Left colon (tissue), 2 donors: Measurements from ENCODE around the gene TLR10. TPM values are rescaled to one million over a fixed set of nuclear protein-coding genes. Genes with fewer than 3 reads are reported as not detected.
A peak's percentile ranks its signal among the peaks of the same experiment; 100 is the strongest.
"Not testable (repeated sequence)": the region's sequence is repeated elsewhere in the genome, so short reads cannot be mapped to it uniquely, and the experiment has no call there.

ENCODE experiments used
- ATAC-seq: fragments of 200-7000 bp; cut with Tn5 transposase; one replicate; pipeline ENCODE4 v1.9.1; 2020; ENCODE audit warnings: mild to moderate bottlenecking, moderate library complexity
- DNase-seq, 2 donors: peaks; one replicate each; pipeline ENCODE4 v3.0.0-alpha.2; 2020
- intact Hi-C, 2 donors: fragments of 100-400 bp; cut with DNase I in 1 of 2; cut with micrococcal nuclease in 1 of 2; formaldehyde crosslinking; loops; one replicate each; pipeline versions ENCODE4 v1.11.2 to v1.14.0; 2022; cut with DNase I, micrococcal nuclease
- total RNA-seq, 2 donors: library from RNA; stranded (reverse); fragmentation: NEBNext Ultra II Directional; extraction: Animal tissue kit (Norgen Biotek cat#: 25700); gene quantifications; one replicate each; pipeline ENCODE4 v1.2.1, GENCODE V29; 2021
- donor health status: DM: no; HTN: no; CAD: no.
- donor health status: DM: yes; HTN: yes; CAD: no.

The TLR10 gene
- total RNA-seq, 2 donors from 2014 or later = 0.21 to 0.70 TPM

DNA sequence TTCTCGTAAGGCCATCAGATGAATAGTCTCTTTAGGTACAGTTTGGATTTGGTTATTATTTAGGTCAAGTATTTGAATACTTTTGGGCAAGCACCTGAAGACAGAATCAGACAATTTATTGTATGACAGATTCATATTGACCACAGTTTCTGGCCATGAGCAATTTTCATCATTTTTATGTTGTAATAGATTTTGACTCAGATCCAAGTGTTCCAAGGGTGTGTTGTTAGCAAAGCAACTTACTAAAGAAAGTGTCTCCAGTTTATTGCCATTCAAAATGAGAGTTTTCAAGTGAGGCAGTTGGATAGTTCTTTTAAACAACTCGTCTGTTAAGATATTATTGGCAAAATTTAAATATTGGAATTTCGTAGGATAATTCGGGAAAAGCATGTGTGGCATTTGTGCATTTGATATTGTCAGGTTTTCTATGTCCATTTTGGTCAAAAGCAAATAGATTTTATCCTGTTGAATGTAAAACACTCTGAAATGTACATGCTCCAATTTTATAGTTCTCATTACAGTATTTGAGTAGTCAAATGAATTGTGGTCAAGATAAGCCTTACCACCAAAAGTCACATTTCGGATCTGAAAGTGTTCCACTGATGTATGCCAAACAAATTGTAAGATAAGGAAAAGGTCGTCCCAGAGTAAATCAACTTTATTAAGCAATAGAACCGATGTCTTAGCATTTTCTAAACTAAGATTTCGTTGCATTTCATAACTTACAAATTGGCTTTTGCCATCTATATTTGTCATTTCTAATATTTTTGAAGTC lies 8.4 kb downstream of the TLR10 start:
- ATAC-seq (no peak), DNase-seq (no peak)
- intact Hi-C loops = no loop called here

DNA sequence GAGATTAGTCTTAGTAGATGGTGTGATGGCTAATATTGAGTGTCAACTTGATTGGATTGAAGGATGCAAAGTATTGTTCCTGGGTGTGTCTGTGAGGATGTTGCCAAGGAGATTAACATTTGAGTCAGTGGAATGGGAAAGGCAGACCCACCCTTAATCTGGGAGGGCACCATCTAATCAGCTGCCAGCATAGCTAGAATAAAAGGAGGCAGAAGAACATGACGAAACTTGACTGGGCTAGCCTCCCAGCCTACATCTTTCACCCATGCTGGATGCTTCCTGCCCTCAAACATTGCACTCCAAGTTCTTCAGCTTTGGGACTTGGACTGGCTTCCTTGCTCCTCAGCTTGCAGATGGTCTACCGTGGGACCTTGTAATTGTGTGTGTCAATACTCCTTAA lies 12.5 kb downstream of the TLR10 start:
- intact Hi-C loops = not testable (repeated sequence)

DNA sequence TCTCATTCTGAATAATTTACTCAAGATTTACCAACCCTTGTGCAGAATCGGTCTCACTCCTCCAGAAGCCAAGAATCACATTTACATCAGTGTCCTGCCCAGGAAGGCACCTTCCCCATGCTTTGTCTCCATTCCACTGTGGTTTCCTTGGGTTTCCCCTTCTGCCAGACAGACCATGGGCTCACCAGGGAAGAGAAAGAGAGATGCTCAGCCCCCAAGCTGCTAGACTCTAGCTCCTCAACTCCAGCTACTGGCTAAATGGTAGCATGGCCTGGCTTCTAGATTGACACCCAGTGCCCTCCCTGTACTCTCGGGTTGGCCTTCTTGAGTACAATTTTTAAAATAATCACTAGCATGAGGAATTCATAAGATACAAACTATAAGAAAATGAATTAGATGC lies 12.9 kb downstream of the TLR10 start:
- intact Hi-C loops = loop anchor here in 1 of 2 donors (10.0 kb wide), 1 partner anchor 365 kb away; no protein-coding TSS in a partner anchor
- ATAC-seq (no peak), DNase-seq (no peak)

More for the DNA sequence above, 12.5 kb downstream of the TLR10 start:
- not testable (repeated sequence) for DNase-seq, ATAC-seq

DNA sequence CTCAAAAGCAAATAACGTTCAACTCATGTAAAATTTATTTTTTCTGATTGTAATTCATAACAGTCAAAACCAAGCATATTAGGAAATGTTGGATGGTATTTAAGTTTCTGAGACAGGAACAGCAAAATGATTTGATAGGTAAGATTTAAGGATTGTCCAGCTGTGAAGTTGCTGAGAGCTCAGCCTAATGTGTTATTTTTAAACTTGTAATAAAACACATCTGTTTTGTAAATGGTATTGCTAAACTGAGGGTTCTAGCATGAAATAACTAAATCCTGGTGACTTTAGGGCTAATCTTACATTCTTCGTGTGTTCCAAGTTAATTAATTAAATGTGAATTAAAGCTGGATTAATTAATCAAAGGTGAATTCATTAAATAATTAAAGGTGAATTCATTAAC lies 13.3 kb downstream of the TLR10 start:
- ATAC-seq (no peak), DNase-seq (no peak)
- intact Hi-C loops = loop anchor here in 1 of 2 donors (10.0 kb wide), 1 partner anchor 365 kb away; no protein-coding TSS in a partner anchor

DNA sequence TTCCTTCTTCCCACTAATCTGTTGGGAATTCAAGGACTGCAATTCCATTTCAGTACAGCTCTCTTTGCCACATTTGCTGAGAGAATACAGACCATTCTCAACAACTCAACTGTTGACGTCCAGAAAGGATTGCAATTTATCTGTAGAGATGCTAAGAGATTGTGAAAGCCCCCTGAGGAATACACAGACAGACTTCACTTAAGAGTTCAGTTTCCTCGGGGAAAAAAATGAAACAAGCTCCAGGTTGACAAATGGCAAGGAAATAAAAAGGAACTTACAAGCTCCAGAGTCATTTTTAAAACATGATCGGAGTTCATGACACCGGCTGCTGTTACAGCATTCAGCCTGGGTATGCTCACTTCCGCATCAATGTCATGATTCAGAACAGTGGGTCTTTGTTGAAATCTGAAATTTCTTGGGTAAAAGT lies 13.8 kb downstream of the TLR10 start:
- ATAC-seq (no peak), DNase-seq (no peak)
- intact Hi-C loops = loop anchor here in 1 of 2 donors (10.0 kb wide), 1 partner anchor 366 kb away; no protein-coding TSS in a partner anchor

DNA sequence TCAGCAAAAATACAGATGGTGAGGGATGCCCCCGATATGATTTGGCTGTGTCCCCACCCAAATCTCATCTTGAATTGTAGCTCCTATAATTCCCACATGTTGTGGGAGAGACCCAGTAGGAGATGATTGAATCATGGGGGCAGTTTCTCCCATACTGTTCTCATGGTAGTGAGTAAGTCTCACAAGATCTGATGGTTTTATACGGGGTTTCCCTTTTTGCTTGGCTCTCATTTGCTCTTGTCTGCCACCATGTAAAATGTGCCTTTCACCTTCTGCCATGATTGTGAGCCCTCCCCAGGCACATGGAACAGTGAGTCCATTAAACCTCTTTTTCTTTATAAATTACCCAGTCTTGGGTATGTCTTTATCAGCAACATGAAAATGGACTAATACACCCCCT lies 15.8 kb downstream of the TLR10 start:
- intact Hi-C loops = loop anchor here in 1 of 2 donors (10.0 kb wide), 1 partner anchor 368 kb away; no protein-coding TSS in a partner anchor
- ATAC-seq, DNase-seq: not testable (repeated sequence)

DNA sequence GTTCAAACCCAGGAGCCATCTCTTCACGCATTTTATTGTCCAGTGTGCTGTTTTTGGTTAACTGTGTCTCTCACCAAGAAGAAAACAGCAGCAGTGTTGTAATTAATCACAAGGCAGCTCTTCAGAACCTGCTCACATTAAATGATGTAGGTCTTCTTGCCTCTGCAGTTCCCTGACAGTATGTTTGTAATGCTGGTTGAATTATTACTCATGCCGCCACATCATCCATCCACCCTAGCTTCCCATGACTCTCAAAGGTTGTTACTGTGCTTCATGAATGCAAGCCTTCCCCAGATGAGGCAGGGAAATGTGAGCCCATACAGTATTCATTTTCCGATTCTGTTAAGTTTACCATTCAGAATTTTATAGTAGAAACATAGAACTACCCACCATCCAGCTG lies 17.4 kb downstream of the TLR10 start:
- intact Hi-C loops = loop anchor here in 1 of 2 donors (10.0 kb wide), 1 partner anchor 369 kb away; no protein-coding TSS in a partner anchor
- DNase-seq (no peak), ATAC-seq (no peak)

DNA sequence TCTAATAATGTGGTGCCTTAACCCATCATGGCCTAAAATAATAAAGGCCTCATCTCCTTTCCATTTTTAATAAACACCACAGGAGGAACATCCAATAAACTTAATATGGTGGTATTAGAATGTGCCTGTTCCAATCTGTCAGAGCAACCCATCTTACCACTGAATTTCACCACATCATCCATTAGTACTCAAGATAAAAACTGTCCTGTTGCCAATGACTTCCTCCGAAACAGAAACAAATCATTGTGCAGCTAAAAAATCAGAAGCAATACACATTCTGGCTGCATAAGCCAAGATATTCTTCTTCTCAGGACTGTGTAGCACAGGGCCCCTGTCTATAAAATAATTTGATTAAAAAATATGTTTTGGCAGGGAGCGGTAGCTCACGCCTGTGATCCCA lies 18.5 kb downstream of the TLR10 start:
- ATAC-seq (no peak), DNase-seq (no peak)
- intact Hi-C loops = loop anchor here in 1 of 2 donors (10.0 kb wide), 1 partner anchor 371 kb away; no protein-coding TSS in a partner anchor

DNA sequence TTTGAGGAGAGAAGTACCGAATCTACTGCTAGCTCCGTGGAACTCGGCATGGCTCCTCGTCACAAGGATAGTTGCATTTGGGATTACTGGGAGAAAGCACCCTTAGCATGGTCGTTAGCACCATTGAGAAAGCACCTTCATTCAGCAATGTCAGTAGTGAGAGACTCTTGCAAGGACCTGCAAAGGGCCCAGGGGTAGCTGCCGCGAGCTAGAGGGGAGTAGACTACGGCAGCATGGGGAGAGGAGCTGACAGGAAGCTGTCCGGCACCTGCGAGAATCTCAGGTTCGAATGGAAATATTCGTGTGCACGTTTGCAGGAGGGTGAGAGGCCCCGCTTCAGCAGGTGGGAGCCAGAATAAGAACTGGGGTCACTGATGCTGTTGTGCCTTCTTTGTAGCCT lies 20.2 kb downstream of the TLR10 start:
- ATAC-seq (no peak), DNase-seq (no peak)
- intact Hi-C loops = loop anchor here in 1 of 2 donors (10.0 kb wide), 1 partner anchor 372 kb away; no protein-coding TSS in a partner anchor

DNA sequence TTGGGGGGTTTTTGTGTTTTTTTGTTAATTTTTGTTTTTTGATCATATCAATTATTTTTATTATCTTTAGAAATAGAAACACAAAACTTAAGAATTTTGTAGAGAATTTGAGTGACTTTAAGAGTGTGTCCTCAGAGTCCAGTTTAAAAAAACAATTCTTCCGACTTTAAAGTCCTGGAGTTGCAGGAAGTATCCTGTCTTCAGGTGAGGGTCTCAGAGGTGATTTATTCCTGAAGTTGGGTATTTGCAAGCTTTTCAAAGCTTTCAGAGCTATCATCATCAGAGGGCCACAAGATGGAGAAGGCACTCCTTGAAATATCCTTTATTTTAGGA lies 23.0 kb downstream of the TLR10 start:
- DNase-seq (no peak), ATAC-seq (no peak)
- intact Hi-C loops = loop anchor here in 1 of 2 donors (5.0 to 10.0 kb wide), 2 partner anchors 98 to 375 kb away; partner anchors contain the start of gene TLR6

DNA sequence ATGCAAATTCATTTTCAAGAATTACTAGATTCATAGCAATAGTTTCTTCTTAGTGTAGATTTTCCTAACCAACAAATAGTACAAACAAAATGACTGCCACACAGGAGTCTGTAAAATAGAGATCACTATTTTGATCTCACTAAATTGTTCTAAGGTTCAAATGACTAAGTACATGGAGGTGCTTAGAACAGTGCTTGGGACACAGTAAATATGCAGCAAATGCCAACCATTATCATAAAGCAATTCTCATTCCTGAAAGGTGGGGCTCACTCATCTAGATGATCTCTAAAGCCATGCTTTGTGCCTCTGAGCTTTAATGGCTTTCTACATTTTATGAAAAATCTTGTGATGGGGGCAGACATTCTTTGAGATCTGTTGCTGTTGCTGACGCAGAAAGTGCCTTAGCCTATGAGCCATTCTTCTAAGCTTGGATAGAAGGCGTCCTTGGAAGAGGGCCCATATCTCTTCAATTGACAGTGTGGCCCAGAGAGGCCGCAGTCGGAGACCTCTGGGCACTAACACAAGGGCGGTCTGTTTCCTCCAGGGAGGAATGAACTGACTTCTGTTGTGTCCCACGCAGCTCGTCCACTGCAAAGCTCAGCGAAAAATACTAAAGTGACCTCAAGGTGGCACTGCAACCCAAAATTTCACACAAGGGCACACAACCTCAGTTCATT lies 23.5 kb downstream of the TLR10 start:
- intact Hi-C loops = loop anchor here in 1 of 2 donors (5.0 kb wide), 1 partner anchor 98 kb away; the partner anchor contains the start of gene TLR6
- DNase-seq (peak in 1 of 2 donors; percentile 59), ATAC-seq (peak; percentile 73)

DNA sequence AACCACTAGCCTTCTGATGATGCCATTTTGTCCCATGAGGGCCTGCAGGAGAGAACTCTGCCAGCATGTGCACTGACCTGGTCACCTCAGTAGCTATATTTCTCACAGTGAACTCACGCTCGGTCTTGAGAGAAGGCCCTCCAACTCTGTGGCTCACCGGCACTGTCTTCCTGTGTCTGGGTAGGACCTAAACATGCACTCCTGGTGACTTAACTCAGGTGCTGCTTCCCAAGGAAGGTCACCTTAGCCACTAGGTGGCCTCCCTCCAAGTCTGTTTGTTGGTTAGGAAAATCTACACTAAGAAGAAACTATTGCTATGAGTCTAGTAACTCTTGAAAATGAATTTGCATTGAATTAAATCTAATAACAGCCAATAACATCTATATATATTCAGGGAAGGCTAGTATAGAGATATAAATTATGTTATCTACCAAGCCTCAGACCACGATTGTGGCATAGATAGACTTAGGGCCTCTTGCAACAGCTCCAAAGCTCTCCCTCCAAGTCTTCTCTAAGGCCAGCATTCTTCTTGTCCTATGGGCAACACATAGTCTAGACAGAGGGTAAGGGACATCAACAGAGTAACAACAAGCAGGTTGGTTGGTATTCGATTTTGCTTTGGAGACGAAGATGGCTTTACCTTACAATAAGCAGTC lies 24.7 kb downstream of the TLR10 start:
- intact Hi-C loops = loop anchor here in 1 of 2 donors (5.0 kb wide), 1 partner anchor 99 kb away; the partner anchor contains the start of gene TLR6
- ATAC-seq (peak; percentile 73), DNase-seq (peak in 1 of 2 donors; percentile 35)

DNA sequence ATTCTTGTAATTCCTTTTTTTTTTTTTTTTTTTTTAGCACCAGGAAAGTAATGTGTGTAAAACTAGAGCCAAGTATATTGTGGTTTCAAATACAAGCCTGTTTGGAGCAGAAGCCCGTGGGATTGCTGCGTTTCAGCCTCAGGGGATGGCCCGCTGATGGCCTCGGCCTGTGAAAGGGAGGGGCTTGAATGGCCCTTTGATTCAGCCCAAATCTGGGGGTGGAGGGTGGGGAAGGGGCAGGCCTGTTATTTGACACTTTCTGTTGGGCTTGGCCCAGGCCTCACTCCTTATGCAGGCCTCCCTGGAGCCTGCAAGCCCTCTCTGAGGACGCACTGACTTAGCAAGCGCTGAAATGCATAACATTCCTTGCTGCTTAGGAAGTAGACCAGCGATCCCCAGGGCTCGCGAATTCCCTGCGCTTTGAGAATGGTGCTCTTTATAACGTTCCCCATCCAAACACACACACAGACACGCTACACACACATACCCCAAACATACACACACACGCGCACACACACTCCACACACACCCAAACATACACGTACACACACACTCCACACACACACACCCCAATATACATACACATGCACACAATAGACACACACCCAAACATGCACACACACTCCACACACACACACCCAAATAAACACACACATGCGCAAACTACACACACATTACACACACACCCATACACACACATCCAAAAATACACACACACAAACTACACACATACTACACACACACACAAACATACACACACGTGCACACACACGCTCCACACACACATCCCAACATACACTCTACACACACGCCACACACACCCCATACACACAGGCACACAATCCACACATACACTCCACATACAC lies 29.6 kb downstream of the TLR10 start:
- peak; percentile 37 for ATAC-seq
- intact Hi-C loops = no loop called here

DNA sequence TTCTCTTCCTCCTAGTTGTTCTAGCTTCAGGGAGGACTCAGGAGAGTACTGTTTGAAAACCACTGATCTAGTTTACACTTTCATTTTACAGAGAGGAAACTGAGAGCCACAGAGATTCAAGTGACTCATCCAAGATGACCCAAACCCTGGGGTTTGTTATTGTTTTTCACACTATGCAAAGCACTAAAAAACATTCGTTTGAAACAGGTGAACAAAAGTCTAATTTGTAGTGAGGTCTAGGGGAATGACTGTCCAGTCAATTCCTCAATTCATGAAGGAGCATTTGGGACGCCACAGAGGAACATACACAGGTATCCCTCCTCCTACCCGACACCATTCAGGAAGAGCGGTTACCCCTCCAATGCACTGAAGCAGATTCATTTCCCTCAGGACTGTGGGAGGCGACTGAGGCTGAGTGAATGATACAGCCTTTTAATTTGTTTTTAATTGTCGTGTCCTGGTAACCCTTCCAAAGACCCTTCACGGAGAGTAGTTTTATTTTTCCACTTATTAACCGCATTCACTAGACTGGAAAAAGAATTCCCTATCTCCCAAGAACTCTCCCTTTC lies 30.3 kb downstream of the TLR10 start:
- intact Hi-C loops = no loop called here
- ATAC-seq (no peak), DNase-seq (no peak)

More for the DNA sequence above, 29.6 kb downstream of the TLR10 start:
- DNase-seq = peak; percentile 44 to 68

DNA sequence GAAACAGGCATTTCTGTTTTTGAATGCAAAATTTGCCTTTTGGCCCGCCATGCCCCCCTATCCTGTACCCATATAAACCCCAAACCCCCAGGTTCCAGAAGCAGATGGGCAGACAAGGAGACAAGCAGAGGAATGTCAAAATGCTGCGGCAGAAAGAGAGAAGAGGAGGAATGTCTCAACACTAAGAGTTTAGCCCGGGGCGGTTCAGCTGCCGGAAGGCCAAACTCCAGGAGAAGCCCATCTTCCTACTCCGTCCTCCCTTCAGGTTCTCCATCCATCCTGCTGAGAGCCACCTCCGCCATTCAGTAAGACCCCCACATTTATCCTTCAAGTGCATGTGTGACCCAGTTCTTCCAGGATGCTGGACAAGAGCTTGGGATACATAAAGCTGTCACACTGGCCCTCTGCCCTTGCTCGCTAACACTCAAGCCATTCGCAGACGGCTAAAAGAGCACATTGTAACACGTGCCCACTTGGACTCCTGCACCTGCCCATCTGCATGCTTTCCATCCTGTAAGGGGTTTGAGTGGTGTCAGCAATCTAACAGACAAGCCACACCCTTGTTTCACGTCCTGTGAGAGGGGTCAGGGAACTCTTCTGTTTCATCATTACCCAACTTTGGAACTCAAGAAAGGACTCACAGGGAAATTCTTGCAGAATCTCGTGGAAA lies 31.3 kb downstream of the TLR10 start:
- ATAC-seq = no peak
- intact Hi-C loops = no loop called here
- DNase-seq = no peak

DNA sequence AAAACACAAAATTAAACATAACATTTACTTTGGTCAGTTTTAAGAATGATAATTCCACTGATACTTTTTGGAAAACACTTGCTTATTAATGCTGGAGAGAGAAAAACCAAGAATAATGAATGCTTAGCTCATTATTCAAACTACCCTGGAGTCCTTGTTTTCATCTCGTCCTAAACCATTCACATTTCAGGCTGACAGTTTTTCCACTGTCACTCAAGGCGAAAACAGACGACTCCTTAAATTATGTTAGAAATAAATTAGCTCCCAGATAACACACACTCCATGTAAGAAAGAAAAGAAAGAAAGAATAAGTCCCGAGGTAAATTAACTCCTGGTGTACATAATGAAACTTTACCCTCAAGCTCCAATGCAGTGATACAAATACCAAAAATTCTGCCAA lies 33.5 kb downstream of the TLR10 start:
- DNase-seq (no peak), ATAC-seq (no peak)
- intact Hi-C loops = no loop called here

DNA sequence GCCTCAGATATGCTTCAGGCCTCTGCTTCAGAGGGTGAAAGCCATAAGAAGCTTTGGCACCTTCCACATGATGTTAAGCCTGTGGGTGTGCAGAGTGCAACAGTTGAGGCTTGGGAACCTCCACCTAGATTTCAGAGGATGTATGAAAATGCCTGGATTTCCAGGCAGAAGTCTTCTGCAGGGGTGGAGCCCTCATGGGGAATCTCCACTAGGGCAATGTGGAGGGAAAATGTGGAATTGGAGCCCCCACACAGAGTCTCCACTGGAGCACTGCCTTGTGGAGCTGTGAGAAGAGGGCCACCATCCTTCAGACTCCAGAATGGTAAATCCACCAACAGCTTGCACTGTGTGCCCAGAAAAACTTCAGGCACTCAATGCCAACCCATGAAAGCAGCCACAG lies 35.2 kb downstream of the TLR10 start:
- DNase-seq (no peak), ATAC-seq (no peak)
- intact Hi-C loops = no loop called here
